GM12878 (cell line): ENCODE data around the gene PRDM15. TPM values are rescaled to one million over a fixed set of nuclear protein-coding genes. Genes with fewer than 3 reads are reported as not detected.

Experiments
- ATAC-seq: fragments of 200-7000 bp; cut with Tn5 transposase; 3 replicates; pipeline ENCODE4 v1.9.1; 2020; ENCODE audit warnings: mild to moderate bottlenecking, moderate library complexity
- BruUV-seq: library from RNA; stranded (reverse); fragments of 400-500 nt; replicated peaks from 2 replicates; lab custom pipeline; 2021; lab: Mats Ljungman, UMichigan
- CTCF ChIA-PET: fragments of 300-600 bp; sonication (Branson Sonifier 250); formaldehyde crosslinking; extraction: SDS; loops from one replicate; lab custom pipeline; 2021; ENCODE audit warnings: inconsistent platforms; lab: Yijun Ruan, JAX
- POLR2A ChIA-PET: fragments of 350-600 bp; formaldehyde crosslinking; extraction: SDS; loops from one replicate; lab custom pipeline; 2021; ENCODE audit warnings: inconsistent platforms; lab: Charles Lee
- RAD21 ChIA-PET: fragments of 300-600 bp; sonication (Branson Sonifier 250); formaldehyde crosslinking; loops from one replicate; lab custom pipeline; 2023; ENCODE audit warnings: antibody characterized with exemption; ENCODE audit not compliant: unreplicated experiment; lab: Charles Lee
- SMC1A ChIA-PET: fragments of 300-600 bp; sonication (Branson Sonifier 250); formaldehyde crosslinking; loops from one replicate; lab custom pipeline; 2023; ENCODE audit not compliant: unreplicated experiment, uncharacterized antibody; lab: Charles Lee
- DNase-seq: peaks from one replicate; pipeline ENCODE4 v3.0.0-alpha.2; 2011; ENCODE audit warnings: low read depth, low spot score
- FAIRE-seq: peaks from 3 replicates; lab custom pipeline; 2011; peaks lifted over from hg19 to GRCh38; lab: Jason Lieb, UNC
- H2AFZ ChIP-seq: 2 replicates; pipeline ENCODE4 v1.6.0; 2011; ENCODE audit warnings: low read depth, low read length, control low read depth; ENCODE audit not compliant: control insufficient read depth
- H3K27ac ChIP-seq: 2 replicates; pipeline ENCODE4 v1.5.1; 2011; ENCODE audit warnings: control low read depth; ENCODE audit not compliant: control insufficient read depth, insufficient read depth
- H3K27me3 ChIP-seq, 2 experiments: replicated peaks in 1 of 2; 2 replicates each; pipeline versions ENCODE4 v1.6.0 to v1.6.1; 2011; ENCODE audit warnings: low read length in 1 of 2; ENCODE audit not compliant: control insufficient read depth in 2 of 2, insufficient read depth in 2 of 2
- H3K36me3 ChIP-seq, 2 experiments: 2 replicates each; pipeline ENCODE4 v1.5.1; 2011; ENCODE audit warnings: low read length in 1 of 2; ENCODE audit not compliant: control insufficient read depth in 2 of 2, insufficient read depth in 2 of 2
- H3K4me1 ChIP-seq: 2 replicates; pipeline ENCODE4 v1.6.1; 2011; ENCODE audit warnings: mild to moderate bottlenecking, low read length, moderate library complexity, mixed read lengths; ENCODE audit not compliant: control insufficient read depth, insufficient read depth
- H3K4me2 ChIP-seq: 2 replicates; pipeline ENCODE4 v1.6.0; 2011; ENCODE audit warnings: control low read depth; ENCODE audit not compliant: control insufficient read depth, insufficient read depth
- H3K4me3 ChIP-seq: fragments of 200-600 bp; sonication (generic); 2 replicates; pipeline ENCODE4 v1.5.1; 2016
- H3K79me2 ChIP-seq: 2 replicates; pipeline ENCODE4 v1.6.0; 2011; ENCODE audit warnings: low read length; ENCODE audit not compliant: control insufficient read depth, insufficient read depth
- H3K9ac ChIP-seq: 2 replicates; pipeline ENCODE4 v1.8.0; 2011; ENCODE audit warnings: low read length, control low read depth, mixed read lengths; ENCODE audit not compliant: control insufficient read depth, insufficient read depth
- H3K9me3 ChIP-seq: replicated peaks from 3 replicates; pipeline ENCODE4 v1.5.1; 2011; ENCODE audit warnings: mild to moderate bottlenecking, low read length; ENCODE audit not compliant: control insufficient read depth, insufficient read depth
- H4K20me1 ChIP-seq: 2 replicates; pipeline ENCODE4 v1.6.0; 2011; ENCODE audit not compliant: control insufficient read depth, insufficient read depth
- BCL11A ChIP-seq: IDR thresholded peaks from 2 replicates; pipeline ENCODE4 v1.6.1; 2011; ENCODE audit warnings: low read depth, low read length
- BCL3 ChIP-seq: IDR thresholded peaks from 2 replicates; pipeline ENCODE4 v1.6.1; 2011; ENCODE audit warnings: borderline replicate concordance, low read depth, mild to moderate bottlenecking, moderate library complexity, low read length; ENCODE audit not compliant: insufficient read depth, poor library complexity, severe bottlenecking
- CHD4 ChIP-seq: fragments of 200-600 bp; sonication (generic); IDR thresholded peaks from 2 replicates; pipeline ENCODE4 v1.6.1; 2016; ENCODE audit warnings: mild to moderate bottlenecking
- FOXM1 ChIP-seq: IDR thresholded peaks from 2 replicates; pipeline ENCODE4 v1.6.1; 2012; ENCODE audit warnings: low read depth, mild to moderate bottlenecking, inconsistent platforms, low read length, moderate library complexity
- IRF4 ChIP-seq: IDR thresholded peaks from 2 replicates; pipeline ENCODE4 v1.6.1; 2011; ENCODE audit warnings: low read depth, low read length
- LARP7 ChIP-seq: fragments of 450-650 bp; IDR thresholded peaks from 2 replicates; pipeline ENCODE4 v1.6.1; 2017; ENCODE audit warnings: mild to moderate bottlenecking
- MLLT1 ChIP-seq: fragments of 450-650 bp; IDR thresholded peaks from 2 replicates; pipeline ENCODE4 v1.6.1; 2016; ENCODE audit warnings: mild to moderate bottlenecking
- NBN ChIP-seq: fragments of 450-650 bp; IDR thresholded peaks from 2 replicates; pipeline ENCODE4 v1.6.1; 2016
- NFXL1 ChIP-seq: fragments of 450-650 bp; IDR thresholded peaks from 2 replicates; pipeline ENCODE4 v1.6.1; 2017; ENCODE audit warnings: antibody characterized with exemption, mild to moderate bottlenecking, borderline replicate concordance
- RELB ChIP-seq: fragments of 450-650 bp; IDR thresholded peaks from 2 replicates; pipeline ENCODE4 v1.6.1; 2017; ENCODE audit warnings: low read depth, mild to moderate bottlenecking, moderate library complexity
- SIN3A ChIP-seq: IDR thresholded peaks from 2 replicates; pipeline ENCODE4 v1.6.1; 2012; ENCODE audit warnings: low read depth, low read length, improper control_type of control experiment
- SREBF2 ChIP-seq: IDR thresholded peaks from 2 replicates; pipeline ENCODE4 v1.6.1; 2012; ENCODE audit warnings: mild to moderate bottlenecking, low read length
- TARDBP ChIP-seq: IDR thresholded peaks from 2 replicates; pipeline ENCODE4 v1.6.1; 2016; ENCODE audit warnings: borderline replicate concordance
- WGBS: methylation state at CpG from one replicate; pipeline ENCODE4 v1.1.6; 2016; ENCODE audit warnings: low lambda C conversion rate; ENCODE audit not compliant: insufficient replicate concordance, insufficient coverage; ENCODE audit errors: missing lambda C conversion rate; 5-methylcytosine and 5-hydroxymethylcytosine counted together
- in situ Hi-C: fragments of 300-500 bp; cut with MboI; formaldehyde crosslinking; loops from 9 replicates; pipeline ENCODE4 v1.14.3; 2018; ENCODE audit warnings: mixed read lengths
- intact Hi-C: fragments of 100-400 bp; cut with micrococcal nuclease; formaldehyde crosslinking; loops from one replicate; pipeline ENCODE4 v1.14.2; 2022; ENCODE audit not compliant: unreplicated experiment
- polyA plus RNA-seq, 11 experiments: library from polyadenylated mRNA; depleted of rRNA in 4 of 11; unstranded in 6 of 11; stranded (reverse) in 5 of 11; fragments of >200 nt; fragmentation: Nextera tagmentation in 4 of 11; fragmentation: Illumina TruSeq in 1 of 11; extraction: Ambion mirVana in 4 of 11; extraction: Trizol in 1 of 11; gene quantifications; 1 replicate in 1 of 11; 2 replicates in 10 of 11; pipeline versions ENCODE4 v1.2.1 to v1.2.3, GENCODE V29; 2011 to 2016; ENCODE audit warnings: inconsistent platforms in 2 of 11, missing spikeins in 2 of 11, low read depth in 1 of 11
- total RNA-seq, 4 experiments: library from RNA; depleted of rRNA in 3 of 4; stranded (reverse); fragments of >200 nt in 3 of 4; fragmentation: Illumina TruSeq in 1 of 4; extraction: Trizol in 1 of 4; gene quantifications; 2 replicates each; pipeline versions ENCODE4 v1.2.1 to v1.2.3, GENCODE V29; 2013 to 2021
- TF ChIP-seq, protein P1 (sequence below): fragments of 450-650 bp; conservative IDR thresholded peaks from 2 replicates; pipeline ENCODE4 v1.6.1; 2017; ENCODE audit warnings: mild to moderate bottlenecking, moderate library complexity

The PRDM15 gene
- total and polyA plus RNA-seq, 10 of the 15 experiments (the other 5 are each of a cell fraction or from before 2014, with no cell fraction given): 2.2 to 16.0 (median 8.6) TPM

GRCh38 chr21:41831453-41831831, 47.7 kb downstream of the PRDM15 start (continued):
- no peak for TF ChIP-seq LARP7
- no peak for TF ChIP-seq SREBF2
- no peak for TF ChIP-seq BCL3
- TF ChIP-seq TARDBP: no peak
- no peak for TF ChIP-seq SIN3A
- TF ChIP-seq, protein P1, sequence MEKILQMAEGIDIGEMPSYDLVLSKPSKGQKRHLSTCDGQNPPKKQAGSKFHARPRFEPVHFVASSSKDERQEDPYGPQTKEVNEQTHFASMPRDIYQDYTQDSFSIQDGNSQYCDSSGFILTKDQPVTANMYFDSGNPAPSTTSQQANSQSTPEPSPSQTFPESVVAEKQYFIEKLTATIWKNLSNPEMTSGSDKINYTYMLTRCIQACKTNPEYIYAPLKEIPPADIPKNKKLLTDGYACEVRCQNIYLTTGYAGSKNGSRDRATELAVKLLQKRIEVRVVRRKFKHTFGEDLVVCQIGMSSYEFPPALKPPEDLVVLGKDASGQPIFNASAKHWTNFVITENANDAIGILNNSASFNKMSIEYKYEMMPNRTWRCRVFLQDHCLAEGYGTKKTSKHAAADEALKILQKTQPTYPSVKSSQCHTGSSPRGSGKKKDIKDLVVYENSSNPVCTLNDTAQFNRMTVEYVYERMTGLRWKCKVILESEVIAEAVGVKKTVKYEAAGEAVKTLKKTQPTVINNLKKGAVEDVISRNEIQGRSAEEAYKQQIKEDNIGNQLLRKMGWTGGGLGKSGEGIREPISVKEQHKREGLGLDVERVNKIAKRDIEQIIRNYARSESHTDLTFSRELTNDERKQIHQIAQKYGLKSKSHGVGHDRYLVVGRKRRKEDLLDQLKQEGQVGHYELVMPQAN: no peak
- TF ChIP-seq BCL11A: no peak
- TF ChIP-seq IRF4: no peak
- TF ChIP-seq FOXM1: no peak
- TF ChIP-seq CHD4: no peak
- TF ChIP-seq, all 136 proteins: peak for 0

- RAD21 ChIA-PET: no interaction called here
- BruUV-seq: no TSS peak
- ATAC-seq: no peak
- no peak overlapping the region for H3K4me2 ChIP-seq
- H4K20me1 ChIP-seq: no peaks in the 10 kb centered on the region
- DNase-seq: no peak
- no peaks in the 10 kb centered on the region for H3K27me3 ChIP-seq
- H3K27ac ChIP-seq: no peak overlapping the region
- no peak for TF ChIP-seq MLLT1
- no peak for TF ChIP-seq NFXL1
- TF ChIP-seq NBN: no peak
- no peak for TF ChIP-seq RELB
- peaks cover 14% of the 10 kb centered on the region in 2 experiments for H3K36me3 ChIP-seq
- intact Hi-C loops (no loop called here), in situ Hi-C loops (no loop called here)
- H3K4me1 ChIP-seq: peaks cover 30% of the 10 kb centered on the region
- H2AFZ ChIP-seq: no peak overlapping the region
- 91% methylated on average over 18 of the region's 21 CpGs for WGBS
- POLR2A ChIA-PET: no interaction called here
- no peaks in the 10 kb centered on the region for H3K79me2 ChIP-seq
- FAIRE-seq: no peak
- H3K9ac ChIP-seq: no peak overlapping the region
- CTCF ChIA-PET: no interaction called here
- no peaks in the 10 kb centered on the region for H3K9me3 ChIP-seq
- no peak overlapping the region for H3K4me3 ChIP-seq
- SMC1A ChIA-PET: interaction anchor here (0.6 kb wide), 1 partner anchor 1333 kb away, joined by 3 read pairs; no protein-coding TSS in a partner anchor
Observed at GRCh38 chr21:41830764-41831452, 48.2 kb downstream of the PRDM15 start.
